ENCODE measurements around the gene CACNB4. TPM values are rescaled to one million over a fixed set of nuclear protein-coding genes. Genes with fewer than 3 reads are reported as not detected.

Gene CACNB4
- total and polyA plus RNA-seq, 10 of the 15 experiments (the other 5 are each of a cell fraction or from before 2014, with no cell fraction given), result 2.0 to 21.6 (median 9.3) TPM

GRCh38 chr2:151902829-151903228, 196.0 kb downstream of the CACNB4 start:
- no peak for DNase-seq (ENCODE audit: low read depth, low spot score)
- in situ Hi-C loops (cut with MboI), result no loop called here
- Histone ChIP-seq H3K9me3 (replicated peaks; ENCODE audit: control insufficient read depth, insufficient read depth, low read length) (no peaks in the 10 kb centered on the region), H3K4me3 (no peak overlapping the region), H4K20me1 (ENCODE audit: control insufficient read depth, insufficient read depth) (no peaks in the 10 kb centered on the region), H2AFZ (ENCODE audit: control insufficient read depth, low read depth, low read length) (no peak overlapping the region), H3K27me3 (replicated peaks in 1 of 2; ENCODE audit: control insufficient read depth in 2 of 2, insufficient read depth in 2 of 2, low read length in 1 of 2) (peaks cover 0 to 1% of the 10 kb centered on the region in 2 experiments; a peak in 1 of 4 replicates), H3K36me3 (ENCODE audit: control insufficient read depth in 2 of 2, insufficient read depth in 2 of 2, low read length in 1 of 2) (no peaks in the 10 kb centered on the region), H3K4me1 (ENCODE audit: control insufficient read depth, insufficient read depth, low read length) (peaks cover 12% of the 10 kb centered on the region), H3K27ac (ENCODE audit: control insufficient read depth, insufficient read depth) (no peak overlapping the region), H3K9ac (ENCODE audit: control insufficient read depth, insufficient read depth, low read length) (no peak overlapping the region), H3K79me2 (ENCODE audit: control insufficient read depth, insufficient read depth, low read length) (no peaks in the 10 kb centered on the region; the same call in 1 of the 2 replicates), H3K4me2 (ENCODE audit: control insufficient read depth, insufficient read depth) (no peak overlapping the region)
- TF ChIP-seq ETV6 (conservative IDR thresholded peaks at IDR 0.05 in 1 of 2, IDR thresholded peaks at IDR 0.05 in 1 of 2; ENCODE audit: borderline replicate concordance in 1 of 2, low read depth in 1 of 2) (no peak), IKZF2 (IDR thresholded peaks at IDR 0.05) (no peak), SIX5 (IDR thresholded peaks at IDR 0.05; ENCODE audit: low read depth, low read length, severe bottlenecking) (no peak), SRF (IDR thresholded peaks at IDR 0.05; ENCODE audit: low read depth in 2 of 2, low read length in 2 of 2) (no peak), MYC (IDR thresholded peaks at IDR 0.05; ENCODE audit: insufficient read depth, insufficient read length, insufficient replicate concordance, low read length, severe bottlenecking) (no peak), TCF3 (IDR thresholded peaks at IDR 0.05; ENCODE audit: borderline replicate concordance, insufficient read depth, low read depth, low read length) (no peak)
- no TSS peak for BruUV-seq (replicated peaks)
- no peak for ATAC-seq
- SMC1A ChIA-PET (ENCODE audit: uncharacterized antibody, unreplicated experiment), result interaction anchor here (1.7 kb wide), 1 partner anchor 9 kb away, joined by 3 read pairs; no protein-coding TSS in a partner anchor
- WGBS (ENCODE audit: insufficient coverage, insufficient replicate concordance, low lambda C conversion rate, missing lambda C conversion rate), result 73% methylated on average over 3 of the region's 3 CpGs
- CTCF ChIA-PET, result no interaction called here
- FAIRE-seq, result no peak
- RAD21 ChIA-PET (ENCODE audit: unreplicated experiment), result no interaction called here
- intact Hi-C loops (cut with micrococcal nuclease; ENCODE audit: unreplicated experiment), result no loop called here
- POLR2A ChIA-PET, result no interaction called here

- BruUV-seq (replicated peaks), result no TSS peak
- no peaks in the 10 kb centered on the region; the same call in 2 of the 3 replicates for H3K9me3 ChIP-seq (replicated peaks; ENCODE audit: control insufficient read depth, insufficient read depth, low read length)
- no peak overlapping the region for H2AFZ ChIP-seq (ENCODE audit: control insufficient read depth, low read depth, low read length)
- no peak overlapping the region for H3K4me3 ChIP-seq
- ChIA-PET POLR2A (no interaction called here), CTCF (no interaction called here), RAD21 (ENCODE audit: unreplicated experiment) (no interaction called here), SMC1A (ENCODE audit: uncharacterized antibody, unreplicated experiment) (interaction anchor here (0.6 kb wide), 2 partner anchors 101 to 145 kb away, joined by 3 read pairs; no protein-coding TSS in a partner anchor)
- H4K20me1 ChIP-seq (ENCODE audit: control insufficient read depth, insufficient read depth), result no peaks in the 10 kb centered on the region
- no peaks in the 10 kb centered on the region; the same call in 1 of the 2 replicates for H3K79me2 ChIP-seq (ENCODE audit: control insufficient read depth, insufficient read depth, low read length)
- intact Hi-C loops (cut with micrococcal nuclease; ENCODE audit: unreplicated experiment), result no loop called here
- H3K27ac ChIP-seq (ENCODE audit: control insufficient read depth, insufficient read depth), result no peak overlapping the region
- peaks cover 0 to 1% of the 10 kb centered on the region in 2 experiments; a peak in 1 of 4 replicates for H3K27me3 ChIP-seq (replicated peaks in 1 of 2; ENCODE audit: control insufficient read depth in 2 of 2, insufficient read depth in 2 of 2, low read length in 1 of 2)
- no peaks in the 10 kb centered on the region for H3K36me3 ChIP-seq (ENCODE audit: control insufficient read depth in 2 of 2, insufficient read depth in 2 of 2, low read length in 1 of 2)
- ATAC-seq, result no peak
- DNase-seq (ENCODE audit: low read depth, low spot score), result no peak
- 87% methylated on average over 6 of the region's 6 CpGs for WGBS (ENCODE audit: insufficient coverage, insufficient replicate concordance, low lambda C conversion rate, missing lambda C conversion rate)
- no peak for FAIRE-seq
- H3K4me1 ChIP-seq (ENCODE audit: control insufficient read depth, insufficient read depth, low read length), result peaks cover 2% of the 10 kb centered on the region; the same call in 1 of the 2 replicates
- in situ Hi-C loops (cut with MboI), result no loop called here
- H3K9ac ChIP-seq (ENCODE audit: control insufficient read depth, insufficient read depth, low read length), result no peak overlapping the region
- TF ChIP-seq FOXM1 (IDR thresholded peaks at IDR 0.05; ENCODE audit: low read depth, low read length), result no peak
- no peak for TF ChIP-seq CBFB (IDR thresholded peaks at IDR 0.05; ENCODE audit: low read depth)
- no peak for TF ChIP-seq MAX (IDR thresholded peaks at IDR 0.05; ENCODE audit: low read depth, low read length)
- TF ChIP-seq POLR2AphosphoS2 (IDR thresholded peaks at IDR 0.05; ENCODE audit: low read depth, low read length), result no peak
- TF ChIP-seq BACH1 (IDR thresholded peaks at IDR 0.05; ENCODE audit: borderline replicate concordance), result no peak
- no peak for TF ChIP-seq CUX1 (IDR thresholded peaks at IDR 0.05; ENCODE audit: insufficient replicate concordance, low read depth, low read length)
- no peak overlapping the region for H3K4me2 ChIP-seq (ENCODE audit: control insufficient read depth, insufficient read depth)
Measured at GRCh38 chr2:151900331-151900730, 198.5 kb downstream of the CACNB4 start.
